Adrenal gland (tissue), 5 donors: ENCODE measurements around the gene EEF1AKMT3.

ENCODE experiments used
- POLR2A ChIP-seq, 2 donors: fragments of 450-650 bp; IDR thresholded peaks; one replicate each; pipeline ENCODE4 v1.6.1; 2017; ENCODE audit warnings: antibody characterized with exemption in 2 of 2, mild to moderate bottlenecking in 2 of 2, moderate library complexity in 1 of 2
- TF ChIP-seq, protein P1 (sequence below), 6 experiments: fragments of 450-650 bp in 4 of 6; fragments of 200-600 bp in 2 of 6; sonication (generic) in 1 of 6; IDR thresholded peaks; 1 replicate in 5 of 6; 2 replicates in 1 of 6; pipeline versions ENCODE4 v1.5.1 to v1.8.0; 2016 to 2021; ENCODE audit warnings: antibody characterized with exemption in 6 of 6, mild to moderate bottlenecking in 2 of 6, moderate library complexity in 1 of 6
- donor health status: DM: no; HTN: no; CAD: no.

DNA sequence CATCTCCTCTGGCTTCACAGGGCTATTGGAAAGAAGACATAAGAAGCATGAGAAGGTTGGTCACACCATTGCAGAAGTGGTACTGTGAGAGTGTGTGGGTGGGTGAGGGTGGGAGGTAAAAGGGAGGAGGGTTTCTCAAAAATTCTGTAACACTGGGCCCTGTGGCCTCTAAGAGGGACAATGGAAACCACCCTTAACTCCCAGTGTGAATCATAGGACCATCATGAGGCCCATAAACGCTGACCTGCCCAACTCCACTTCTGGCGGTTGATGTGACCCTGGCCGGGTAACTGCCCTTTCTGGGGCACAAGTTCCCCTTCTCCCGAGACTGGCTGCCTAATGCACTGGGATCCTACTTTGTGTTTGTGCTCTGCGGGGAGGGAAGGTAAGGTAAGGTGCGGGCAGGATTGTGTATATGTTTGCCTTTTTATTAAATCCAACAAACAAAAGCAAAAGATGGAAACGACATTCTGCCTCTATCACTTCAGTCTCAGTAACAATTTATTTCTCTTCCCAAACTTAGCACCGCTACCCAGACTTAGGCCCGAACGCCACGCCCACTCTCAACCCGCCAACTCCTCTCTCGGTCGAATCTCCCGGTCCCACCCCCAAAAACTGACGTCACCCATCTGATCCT is 1.1 kb upstream of the EEF1AKMT3 start:
- TF ChIP-seq, protein P1, sequence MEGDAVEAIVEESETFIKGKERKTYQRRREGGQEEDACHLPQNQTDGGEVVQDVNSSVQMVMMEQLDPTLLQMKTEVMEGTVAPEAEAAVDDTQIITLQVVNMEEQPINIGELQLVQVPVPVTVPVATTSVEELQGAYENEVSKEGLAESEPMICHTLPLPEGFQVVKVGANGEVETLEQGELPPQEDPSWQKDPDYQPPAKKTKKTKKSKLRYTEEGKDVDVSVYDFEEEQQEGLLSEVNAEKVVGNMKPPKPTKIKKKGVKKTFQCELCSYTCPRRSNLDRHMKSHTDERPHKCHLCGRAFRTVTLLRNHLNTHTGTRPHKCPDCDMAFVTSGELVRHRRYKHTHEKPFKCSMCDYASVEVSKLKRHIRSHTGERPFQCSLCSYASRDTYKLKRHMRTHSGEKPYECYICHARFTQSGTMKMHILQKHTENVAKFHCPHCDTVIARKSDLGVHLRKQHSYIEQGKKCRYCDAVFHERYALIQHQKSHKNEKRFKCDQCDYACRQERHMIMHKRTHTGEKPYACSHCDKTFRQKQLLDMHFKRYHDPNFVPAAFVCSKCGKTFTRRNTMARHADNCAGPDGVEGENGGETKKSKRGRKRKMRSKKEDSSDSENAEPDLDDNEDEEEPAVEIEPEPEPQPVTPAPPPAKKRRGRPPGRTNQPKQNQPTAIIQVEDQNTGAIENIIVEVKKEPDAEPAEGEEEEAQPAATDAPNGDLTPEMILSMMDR (IDR thresholded peaks at IDR 0.05) = no peak
- no peak for TF ChIP-seq POLR2A (IDR thresholded peaks at IDR 0.05)
